ENCODE data around the gene PTRHD1.

- TF ChIP-seq EZH2 (IDR thresholded peaks at IDR 0.05; ENCODE audit: borderline replicate concordance, low read depth, low read length, severe bottlenecking) (no peak), CTCF (IDR thresholded peaks at IDR 0.05; ENCODE audit: borderline replicate concordance, extremely low read depth, low read length, poor library complexity, severe bottlenecking) (no peak)
Measured at GRCh38 chr2:24762518-24762917, 30.7 kb downstream of the PTRHD1 start.

All from DND-41 (cell line).